Liver (tissue), 9 donors: ENCODE measurements around the gene NUP43. TPM values are rescaled to one million over a fixed set of nuclear protein-coding genes. Genes with fewer than 3 reads are reported as not detected.

Source experiments
- DNase-seq: peaks from one replicate; pipeline ENCODE4 v3.0.0-alpha.2; 2017; ENCODE audit warnings: low spot score
- H3K27ac ChIP-seq, 2 donors: one replicate each; pipeline ENCODE4 v1.7.0; 2013; ENCODE audit warnings: inconsistent platforms in 2 of 2, low read length in 2 of 2, control low read depth in 1 of 2, low read depth in 1 of 2, mild to moderate bottlenecking in 1 of 2
- H3K27me3 ChIP-seq, 4 donors: one replicate each; pipeline versions ENCODE4 v1.6.1 to v1.7.0; 2013; ENCODE audit warnings: low read length in 3 of 4, inconsistent platforms in 1 of 4, mild to moderate bottlenecking in 1 of 4, moderate library complexity in 1 of 4; ENCODE audit not compliant: control insufficient read depth in 4 of 4, insufficient read depth in 4 of 4
- H3K36me3 ChIP-seq, 4 donors: one replicate each; pipeline versions ENCODE4 v1.6.1 to v1.7.0; 2013; ENCODE audit warnings: low read length in 3 of 4, mild to moderate bottlenecking in 3 of 4, low read depth in 1 of 4, moderate library complexity in 1 of 4; ENCODE audit not compliant: control insufficient read depth in 4 of 4, insufficient read depth in 3 of 4
- H3K4me1 ChIP-seq, 4 donors: one replicate each; pipeline versions ENCODE4 v1.6.1 to v1.7.0; 2013; ENCODE audit warnings: low read length in 3 of 4, mild to moderate bottlenecking in 3 of 4, moderate library complexity in 1 of 4; ENCODE audit not compliant: control insufficient read depth in 4 of 4, insufficient read depth in 4 of 4
- H3K4me3 ChIP-seq, 3 donors: one replicate each; pipeline versions ENCODE4 v1.6.1 to v1.7.0; 2013; ENCODE audit warnings: low read length in 3 of 3, control low read depth in 1 of 3, low read depth in 1 of 3, mild to moderate bottlenecking in 1 of 3
- H3K9ac ChIP-seq, 2 donors: one replicate each; pipeline ENCODE4 v1.7.0; 2013; ENCODE audit warnings: low read length in 2 of 2, mild to moderate bottlenecking in 2 of 2, moderate library complexity in 2 of 2, control low read depth in 1 of 2, low read depth in 1 of 2
- H3K9me3 ChIP-seq, 4 donors: one replicate each; pipeline versions ENCODE4 v1.6.1 to v1.7.0; 2013; ENCODE audit warnings: low read length in 3 of 4; ENCODE audit not compliant: control insufficient read depth in 4 of 4
- ATF3 ChIP-seq: IDR thresholded peaks from 2 replicates; pipeline ENCODE4 v1.6.1; 2016; ENCODE audit warnings: antibody characterized with exemption
- EGR1 ChIP-seq, 2 donors: IDR thresholded peaks; 2 replicates each; pipeline ENCODE4 v1.6.1; 2016 to 2018; ENCODE audit warnings: antibody characterized with exemption in 2 of 2, low read depth in 2 of 2
- FOXA1 ChIP-seq: IDR thresholded peaks from 2 replicates; pipeline ENCODE4 v1.6.1; 2016; ENCODE audit warnings: antibody characterized with exemption
- FOXA2 ChIP-seq: IDR thresholded peaks from 2 replicates; pipeline ENCODE4 v1.6.1; 2016; ENCODE audit warnings: antibody characterized with exemption
- GABPA ChIP-seq, 2 donors: IDR thresholded peaks in 1 of 2; conservative IDR thresholded peaks in 1 of 2; 2 replicates each; pipeline ENCODE4 v1.6.1; 2016; ENCODE audit warnings: antibody characterized with exemption in 2 of 2, mild to moderate bottlenecking in 1 of 2, moderate library complexity in 1 of 2
- HNF4A ChIP-seq, 2 donors: conservative IDR thresholded peaks; 2 replicates each; pipeline ENCODE4 v1.6.1; 2016; ENCODE audit warnings: antibody characterized with exemption in 2 of 2, mild to moderate bottlenecking in 2 of 2
- HNF4G ChIP-seq: IDR thresholded peaks from 2 replicates; pipeline ENCODE4 v1.6.1; 2016; ENCODE audit warnings: antibody characterized with exemption
- JUND ChIP-seq, 2 donors: IDR thresholded peaks; 2 replicates each; pipeline ENCODE4 v1.6.1; 2016; ENCODE audit warnings: antibody characterized with exemption in 2 of 2
- MAX ChIP-seq: IDR thresholded peaks from 2 replicates; pipeline ENCODE4 v1.6.1; 2016; ENCODE audit warnings: antibody characterized with exemption
- NR2F2 ChIP-seq: IDR thresholded peaks from 2 replicates; pipeline ENCODE4 v1.6.1; 2016; ENCODE audit warnings: antibody characterized with exemption
- RAD21 ChIP-seq, 2 donors: IDR thresholded peaks; 2 replicates each; pipeline ENCODE4 v1.6.1; 2016; ENCODE audit warnings: antibody characterized with exemption in 2 of 2, mild to moderate bottlenecking in 2 of 2
- REST ChIP-seq: IDR thresholded peaks from 2 replicates; pipeline ENCODE4 v1.6.1; 2016; ENCODE audit warnings: antibody characterized with exemption, mild to moderate bottlenecking
- RXRA ChIP-seq, 2 donors: IDR thresholded peaks; 2 replicates each; pipeline ENCODE4 v1.6.1; 2017 to 2018; ENCODE audit warnings: antibody characterized with exemption in 2 of 2, mild to moderate bottlenecking in 1 of 2
- SP1 ChIP-seq: IDR thresholded peaks from 2 replicates; pipeline ENCODE4 v1.6.1; 2018; ENCODE audit warnings: antibody characterized with exemption, mild to moderate bottlenecking
- TAF1 ChIP-seq: conservative IDR thresholded peaks from 2 replicates; pipeline ENCODE4 v1.6.1; 2016; ENCODE audit warnings: antibody characterized with exemption, mild to moderate bottlenecking
- YY1 ChIP-seq: IDR thresholded peaks from 2 replicates; pipeline ENCODE4 v1.6.1; 2016; ENCODE audit warnings: antibody characterized with exemption, mild to moderate bottlenecking
- ZBTB33 ChIP-seq: IDR thresholded peaks from 2 replicates; pipeline ENCODE4 v1.6.1; 2016; ENCODE audit warnings: antibody characterized with exemption
- WGBS: extraction: QIAGEN DNeasy Blood & Tissue Kit; methylation state at CpG from one replicate; pipeline ENCODE4 v1.1.7; 2013; 5-methylcytosine and 5-hydroxymethylcytosine counted together
- polyA plus RNA-seq, 2 donors: library from polyadenylated mRNA; stranded (reverse) in 1 of 2; unstranded in 1 of 2; fragments of 200-250 nt in 1 of 2; fragments of >200 nt in 1 of 2; fragmentation: Nextera tagmentation in 1 of 2; extraction: Ambion mirVana in 1 of 2; gene quantifications; one replicate each; pipeline versions ENCODE4 v1.2.1 to v1.2.3, GENCODE V29; 2013 to 2015
- total RNA-seq, 2 donors: library from RNA; depleted of rRNA; stranded (reverse); fragments of >200 nt; gene quantifications; one replicate each; pipeline ENCODE4 v1.2.3, GENCODE V29; 2014
- TF ChIP-seq, protein P1 (sequence below): fragments of 150-350 bp; IDR thresholded peaks from 2 replicates; pipeline ENCODE4 v1.5.1; 2017; ENCODE audit warnings: improper control_type of control experiment, low read depth, low read length; ENCODE audit not compliant: missing input control
- donor health status: healthy.
- donor health status: healthy.
- donor health status: healthy.
- donor health status: healthy.
- donor health status: healthy.

NUP43 gene
- total and polyA plus RNA-seq, 4 donors: 3.2 to 18.5 (median 10.4) TPM

GRCh38 chr6:149733089-149733720 is 13.1 kb downstream of the NUP43 start:
- TF ChIP-seq HNF4A (conservative IDR thresholded peaks at IDR 0.05) (no peak), RAD21 (IDR thresholded peaks at IDR 0.05) (no peak), ATF3 (no peak), FOXA2 (no peak), HNF4G (no peak), ZBTB33 (no peak), NR2F2 (no peak), SP1 (no peak), REST (no peak), TAF1 (no peak), FOXA1 (no peak), YY1 (no peak), RXRA (IDR thresholded peaks at IDR 0.05) (no peak), JUND (IDR thresholded peaks at IDR 0.05) (no peak), EGR1 (IDR thresholded peaks at IDR 0.05; ENCODE audit: low read depth in 2 of 2) (no peak), GABPA (IDR thresholded peaks at IDR 0.05 in 1 of 2, conservative IDR thresholded peaks at IDR 0.05 in 1 of 2) (no peak), MAX (no peak)
- TF ChIP-seq, protein P1, sequence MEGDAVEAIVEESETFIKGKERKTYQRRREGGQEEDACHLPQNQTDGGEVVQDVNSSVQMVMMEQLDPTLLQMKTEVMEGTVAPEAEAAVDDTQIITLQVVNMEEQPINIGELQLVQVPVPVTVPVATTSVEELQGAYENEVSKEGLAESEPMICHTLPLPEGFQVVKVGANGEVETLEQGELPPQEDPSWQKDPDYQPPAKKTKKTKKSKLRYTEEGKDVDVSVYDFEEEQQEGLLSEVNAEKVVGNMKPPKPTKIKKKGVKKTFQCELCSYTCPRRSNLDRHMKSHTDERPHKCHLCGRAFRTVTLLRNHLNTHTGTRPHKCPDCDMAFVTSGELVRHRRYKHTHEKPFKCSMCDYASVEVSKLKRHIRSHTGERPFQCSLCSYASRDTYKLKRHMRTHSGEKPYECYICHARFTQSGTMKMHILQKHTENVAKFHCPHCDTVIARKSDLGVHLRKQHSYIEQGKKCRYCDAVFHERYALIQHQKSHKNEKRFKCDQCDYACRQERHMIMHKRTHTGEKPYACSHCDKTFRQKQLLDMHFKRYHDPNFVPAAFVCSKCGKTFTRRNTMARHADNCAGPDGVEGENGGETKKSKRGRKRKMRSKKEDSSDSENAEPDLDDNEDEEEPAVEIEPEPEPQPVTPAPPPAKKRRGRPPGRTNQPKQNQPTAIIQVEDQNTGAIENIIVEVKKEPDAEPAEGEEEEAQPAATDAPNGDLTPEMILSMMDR: no peak
- Histone ChIP-seq H3K9ac (no peak overlapping the region), H3K27ac (no peak overlapping the region), H3K4me1 (no peaks in the 10 kb centered on the region), H3K36me3 (peaks cover 9 to 61% (median 35%) of the 10 kb centered on the region in 4 donors), H3K9me3 (no peaks in the 10 kb centered on the region), H3K4me3 (no peak overlapping the region), H3K27me3 (no peaks in the 10 kb centered on the region)
- DNase-seq: no peak
- WGBS: 99% methylated on average over 2 of the region's 2 CpGs
